GM12878 (cell line): Measurements from ENCODE around the gene ARID3A.

Source experiments
- CTCF ChIP-seq, 3 experiments: IDR thresholded peaks in 2 of 3; conservative IDR thresholded peaks in 1 of 3; 2 replicates each; pipeline ENCODE4 v1.5.1; 2011; ENCODE audit warnings: low read depth in 3 of 3, low read length in 3 of 3, mild to moderate bottlenecking in 3 of 3, control low read depth in 2 of 3, moderate library complexity in 2 of 3, inconsistent platforms in 1 of 3, mixed read lengths in 1 of 3; ENCODE audit not compliant: control insufficient read depth in 2 of 3, insufficient read depth in 1 of 3; ENCODE audit errors: extremely low read depth in 1 of 3
- EZH2 ChIP-seq: IDR thresholded peaks from 2 replicates; pipeline ENCODE4 v1.6.1; 2012; ENCODE audit warnings: low read depth, mild to moderate bottlenecking, control low read depth, inconsistent platforms, low read length, borderline replicate concordance; ENCODE audit not compliant: control insufficient read depth
- MAX ChIP-seq: IDR thresholded peaks from 2 replicates; pipeline ENCODE4 v1.6.1; 2012; ENCODE audit warnings: low read depth, low read length, improper control_type of control experiment
- POLR2A ChIP-seq: IDR thresholded peaks from 2 replicates; pipeline ENCODE4 v1.6.1; 2011; ENCODE audit warnings: low read depth, mild to moderate bottlenecking, low read length
- PRDM15 ChIP-seq: fragments of 450-650 bp; formaldehyde crosslinking; IDR thresholded peaks from 2 replicates; pipeline ENCODE4 v1.4.0; 2020; ENCODE audit warnings: mild to moderate bottlenecking, moderate library complexity
- TAF1 ChIP-seq: IDR thresholded peaks from 2 replicates; pipeline ENCODE4 v1.6.1; 2011; ENCODE audit warnings: mild to moderate bottlenecking, low read depth, low read length, borderline replicate concordance

GRCh38 chr19:950352-951066, 24.7 kb downstream of the ARID3A start:
- TF ChIP-seq PRDM15 (CRISPR knock-in tag) (no peak), TAF1 (no peak), MAX (no peak), POLR2A (0 out of 2 replicates have a peak, but pooled peaks have one; percentile 24), CTCF (IDR thresholded peaks at IDR 0.05 in 2 of 3, conservative IDR thresholded peaks at IDR 0.05 in 1 of 3; ENCODE audit: control insufficient read depth in 2 of 3, extremely low read depth in 1 of 3, insufficient read depth in 1 of 3, low read depth in 3 of 3, low read length in 3 of 3) (no peak), EZH2 (no peak)
